Activated naive CD8-positive, alpha-beta T cell treated with anti-CD3 and anti-CD28 coated beads, Interleukin-2, amount 50 U/mL, for 24 hours (primary cell): ENCODE results near the gene CCR9.

Source experiments
- ATAC-seq: fragments of 150-1000 bp; cut with Tn5 transposase; one replicate; pipeline ENCODE4 v1.10.0; 2021
- DNase-seq: peaks from one replicate; pipeline ENCODE4 v3.0.0; 2021
- H3K27ac Mint-ChIP-seq: one replicate; pipeline ENCODE4 v1.8.0; 2021; ENCODE audit warnings: mild to moderate bottlenecking, mixed read lengths
- H3K27me3 Mint-ChIP-seq: one replicate; pipeline ENCODE4 v1.8.0; 2021; ENCODE audit warnings: mixed read lengths
- H3K36me3 Mint-ChIP-seq: one replicate; pipeline ENCODE4 v1.8.0; 2021; ENCODE audit warnings: low read depth, mixed read lengths
- H3K4me1 Mint-ChIP-seq: one replicate; pipeline ENCODE4 v1.8.0; 2021; ENCODE audit warnings: mixed read lengths
- H3K4me3 Mint-ChIP-seq: one replicate; pipeline ENCODE4 v1.8.0; 2021; ENCODE audit warnings: mild to moderate bottlenecking, moderate library complexity, mixed read lengths
- H3K9me3 Mint-ChIP-seq: one replicate; pipeline ENCODE4 v1.8.0; 2021; ENCODE audit warnings: mixed read lengths

Gene CCR9

GRCh38 chr3:45927881-45928280 lies 41.5 kb downstream of the CCR9 start:
- Mint-ChIP-seq H3K36me3 (peaks cover 41% of the 10 kb centered on the region), H3K9me3 (no peaks in the 10 kb centered on the region), H3K27me3 (no peaks in the 10 kb centered on the region), H3K27ac (no peak overlapping the region), H3K4me3 (no peak overlapping the region), H3K4me1 (peaks cover 2% of the 10 kb centered on the region)
- ATAC-seq (no peak), DNase-seq (no peak)

- no peak overlapping the region for H3K27ac Mint-ChIP-seq
- no peak overlapping the region for H3K4me3 Mint-ChIP-seq
- peak; percentile 84 for ATAC-seq
- no peaks in the 10 kb centered on the region for H3K27me3 Mint-ChIP-seq
- peak; percentile 68 for DNase-seq
- no peaks in the 10 kb centered on the region for H3K4me1 Mint-ChIP-seq
- H3K36me3 Mint-ChIP-seq = peaks cover 44% of the 10 kb centered on the region
- H3K9me3 Mint-ChIP-seq = no peaks in the 10 kb centered on the region
Measured at GRCh38 chr3:45929042-45929679, 42.8 kb downstream of the CCR9 start.

- no peak overlapping the region for H3K4me3 Mint-ChIP-seq
Measured at GRCh38 chr3:45931496-45931895, 45.2 kb downstream of the CCR9 start.

GRCh38 chr3:45932112-45932511 lies 45.8 kb downstream of the CCR9 start:
- Mint-ChIP-seq H3K27ac (no peak overlapping the region), H3K36me3 (peaks cover 40% of the 10 kb centered on the region)

More at GRCh38 chr3:45931496-45931895, 45.2 kb downstream of the CCR9 start:
- ATAC-seq (no peak), DNase-seq (no peak)
- Mint-ChIP-seq H3K36me3 (peaks cover 43% of the 10 kb centered on the region), H3K27me3 (no peaks in the 10 kb centered on the region), H3K9me3 (no peaks in the 10 kb centered on the region), H3K4me1 (no peaks in the 10 kb centered on the region), H3K27ac (no peak overlapping the region)

GRCh38 chr3:45933591-45933990 lies 47.2 kb downstream of the CCR9 start:
- Mint-ChIP-seq H3K4me3 (no peak overlapping the region), H3K36me3 (peaks cover 36% of the 10 kb centered on the region), H3K4me1 (no peaks in the 10 kb centered on the region), H3K9me3 (no peaks in the 10 kb centered on the region), H3K27me3 (no peaks in the 10 kb centered on the region), H3K27ac (no peak overlapping the region)
- no peak for ATAC-seq
- DNase-seq = no peak

More at GRCh38 chr3:45932112-45932511, 45.8 kb downstream of the CCR9 start:
- Mint-ChIP-seq H3K4me3 (no peak overlapping the region), H3K4me1 (no peaks in the 10 kb centered on the region), H3K9me3 (no peaks in the 10 kb centered on the region), H3K27me3 (no peaks in the 10 kb centered on the region)
- DNase-seq (no peak), ATAC-seq (no peak)

- H3K9me3 Mint-ChIP-seq = no peaks in the 10 kb centered on the region
- no peak overlapping the region for H3K27ac Mint-ChIP-seq
- no peak for DNase-seq
- ATAC-seq = no peak
- no peak overlapping the region for H3K4me3 Mint-ChIP-seq
- peaks cover 4% of the 10 kb centered on the region for H3K27me3 Mint-ChIP-seq
- H3K4me1 Mint-ChIP-seq = peaks cover 14% of the 10 kb centered on the region
- peaks cover 27% of the 10 kb centered on the region for H3K36me3 Mint-ChIP-seq
Measured at GRCh38 chr3:45936261-45936660, 49.9 kb downstream of the CCR9 start.

GRCh38 chr3:45937206-45938042 lies 51.1 kb downstream of the CCR9 start:
- DNase-seq (no peak), ATAC-seq (no peak)
- H3K27ac Mint-ChIP-seq = no peak overlapping the region
- peaks cover 4% of the 10 kb centered on the region for H3K27me3 Mint-ChIP-seq
- peaks cover 18% of the 10 kb centered on the region for H3K4me1 Mint-ChIP-seq
- H3K36me3 Mint-ChIP-seq = peaks cover 27% of the 10 kb centered on the region
- H3K9me3 Mint-ChIP-seq = no peaks in the 10 kb centered on the region
- H3K4me3 Mint-ChIP-seq = no peak overlapping the region

- ATAC-seq = no peak
- Mint-ChIP-seq H3K4me1 (peaks cover 24% of the 10 kb centered on the region), H3K4me3 (no peak overlapping the region), H3K27ac (no peak overlapping the region), H3K27me3 (peaks cover 4% of the 10 kb centered on the region), H3K36me3 (peaks cover 26% of the 10 kb centered on the region), H3K9me3 (no peaks in the 10 kb centered on the region)
- DNase-seq = no peak
Measured at GRCh38 chr3:45938043-45938435, 51.7 kb downstream of the CCR9 start.

- Mint-ChIP-seq H3K4me3 (no peak overlapping the region), H3K4me1 (peaks cover 32% of the 10 kb centered on the region), H3K27ac (peak overlapping the region; percentile 26), H3K36me3 (peaks cover 21% of the 10 kb centered on the region), H3K9me3 (no peaks in the 10 kb centered on the region), H3K27me3 (peaks cover 4% of the 10 kb centered on the region)
- DNase-seq (peak; percentile 87), ATAC-seq (peak; percentile 55)
Measured at GRCh38 chr3:45938864-45939263, 52.5 kb downstream of the CCR9 start.

GRCh38 chr3:45939341-45939771 lies 53.0 kb downstream of the CCR9 start:
- no peak overlapping the region for H3K4me3 Mint-ChIP-seq

GRCh38 chr3:45940004-45940780 lies 53.8 kb downstream of the CCR9 start:
- Mint-ChIP-seq H3K27me3 (peaks cover 9% of the 10 kb centered on the region), H3K9me3 (no peaks in the 10 kb centered on the region), H3K4me3 (no peak overlapping the region), H3K27ac (no peak overlapping the region), H3K4me1 (peaks cover 43% of the 10 kb centered on the region), H3K36me3 (peaks cover 11% of the 10 kb centered on the region)
- ATAC-seq = no peak
- DNase-seq = no peak

More at GRCh38 chr3:45939341-45939771, 53.0 kb downstream of the CCR9 start:
- peaks cover 4% of the 10 kb centered on the region for H3K27me3 Mint-ChIP-seq
- ATAC-seq (peak; percentile 42), DNase-seq (peak; percentile 24)
- H3K36me3 Mint-ChIP-seq = peaks cover 17% of the 10 kb centered on the region
- H3K4me1 Mint-ChIP-seq = peaks cover 35% of the 10 kb centered on the region
- H3K27ac Mint-ChIP-seq = peak overlapping the region; percentile 26
- no peaks in the 10 kb centered on the region for H3K9me3 Mint-ChIP-seq

GRCh38 chr3:45940781-45941365 lies 54.5 kb downstream of the CCR9 start:
- DNase-seq (no peak), ATAC-seq (no peak)
- peaks cover 13% of the 10 kb centered on the region for H3K36me3 Mint-ChIP-seq
- no peaks in the 10 kb centered on the region for H3K9me3 Mint-ChIP-seq
- H3K27me3 Mint-ChIP-seq = peaks cover 10% of the 10 kb centered on the region
- H3K4me1 Mint-ChIP-seq = peaks cover 45% of the 10 kb centered on the region
- no peak overlapping the region for H3K27ac Mint-ChIP-seq
- H3K4me3 Mint-ChIP-seq = no peak overlapping the region

GRCh38 chr3:45942051-45942825 lies 55.9 kb downstream of the CCR9 start:
- no peak for ATAC-seq
- peaks cover 10% of the 10 kb centered on the region for H3K27me3 Mint-ChIP-seq
- DNase-seq = no peak
- H3K4me3 Mint-ChIP-seq = no peak overlapping the region
- peaks cover 57% of the 10 kb centered on the region for H3K4me1 Mint-ChIP-seq
- H3K27ac Mint-ChIP-seq = no peak overlapping the region
- no peaks in the 10 kb centered on the region for H3K9me3 Mint-ChIP-seq
- H3K36me3 Mint-ChIP-seq = peaks cover 26% of the 10 kb centered on the region
